Fibroblast of the aortic adventitia (primary cell): ENCODE measurements around the gene ANKEF1. TPM values are rescaled to one million over a fixed set of nuclear protein-coding genes. Genes with fewer than 3 reads are reported as not detected.

Experiments used
- DNase-seq: peaks from one replicate; pipeline ENCODE4 v3.0.0-alpha.2; 2010; ENCODE audit warnings: low read depth
- H3K4me3 ChIP-seq: 2 replicates; pipeline ENCODE4 v1.5.1; 2011; ENCODE audit warnings: low read depth, mild to moderate bottlenecking, control low read depth, low read length, moderate library complexity
- CTCF ChIP-seq: IDR thresholded peaks from 2 replicates; pipeline ENCODE4 v1.5.1; 2011; ENCODE audit warnings: mild to moderate bottlenecking, low read length, control low read depth, inconsistent platforms; ENCODE audit not compliant: insufficient read depth
- total RNA-seq: library from RNA; depleted of rRNA; stranded (reverse); fragments of >200 nt; gene quantifications from 2 replicates; pipeline ENCODE4 v1.2.3, GENCODE V29; 2012; ENCODE audit warnings: low replicate concordance

Gene ANKEF1
- total RNA-seq, 1 donor = 1.8 TPM

GRCh38 chr20:10067321-10067720 lies 32.5 kb downstream of the ANKEF1 start:
- H3K4me3 ChIP-seq = no peak overlapping the region
- TF ChIP-seq CTCF = no peak
- DNase-seq = no peak

GRCh38 chr20:10074513-10074912 lies 39.7 kb downstream of the ANKEF1 start:
- H3K4me3 ChIP-seq = no peak overlapping the region
- DNase-seq = peak; percentile 87

GRCh38 chr20:10075606-10076005 lies 40.8 kb downstream of the ANKEF1 start:
- H3K4me3 ChIP-seq = no peak overlapping the region
- no peak for TF ChIP-seq CTCF
- no peak for DNase-seq

More at GRCh38 chr20:10074513-10074912, 39.7 kb downstream of the ANKEF1 start:
- no peak for TF ChIP-seq CTCF

GRCh38 chr20:10076126-10077080 lies 41.6 kb downstream of the ANKEF1 start:
- no peak overlapping the region for H3K4me3 ChIP-seq
- no peak for TF ChIP-seq CTCF
- peak; percentile 35 for DNase-seq

- H3K4me3 ChIP-seq = no peak overlapping the region
- no peak for DNase-seq
- TF ChIP-seq CTCF = peak; percentile 13
Observed at GRCh38 chr20:10077081-10077471, 42.3 kb downstream of the ANKEF1 start.

- no peak overlapping the region for H3K4me3 ChIP-seq
- TF ChIP-seq CTCF = no peak
- DNase-seq = no peak
Observed at GRCh38 chr20:10077886-10078285, 43.1 kb downstream of the ANKEF1 start.

- no peak overlapping the region for H3K4me3 ChIP-seq
- DNase-seq = no peak
- TF ChIP-seq CTCF = no peak
Observed at GRCh38 chr20:10078403-10078802, 43.6 kb downstream of the ANKEF1 start.
